C4-2B (cell line): ENCODE results near the gene DAAM1.

Source experiments
- H3K27ac ChIP-seq: fragments of 450-650 bp; 2 replicates; pipeline ENCODE4 v1.5.1; 2017
- ZFX ChIP-seq: fragments of 450-650 bp; IDR thresholded peaks from 2 replicates; pipeline ENCODE4 v1.6.1; 2017
- TF ChIP-seq, protein P1 (sequence below): fragments of 450-650 bp; conservative IDR thresholded peaks from 2 replicates; pipeline ENCODE4 v1.5.1; 2017; ENCODE audit warnings: mild to moderate bottlenecking

DAAM1 gene

DNA sequence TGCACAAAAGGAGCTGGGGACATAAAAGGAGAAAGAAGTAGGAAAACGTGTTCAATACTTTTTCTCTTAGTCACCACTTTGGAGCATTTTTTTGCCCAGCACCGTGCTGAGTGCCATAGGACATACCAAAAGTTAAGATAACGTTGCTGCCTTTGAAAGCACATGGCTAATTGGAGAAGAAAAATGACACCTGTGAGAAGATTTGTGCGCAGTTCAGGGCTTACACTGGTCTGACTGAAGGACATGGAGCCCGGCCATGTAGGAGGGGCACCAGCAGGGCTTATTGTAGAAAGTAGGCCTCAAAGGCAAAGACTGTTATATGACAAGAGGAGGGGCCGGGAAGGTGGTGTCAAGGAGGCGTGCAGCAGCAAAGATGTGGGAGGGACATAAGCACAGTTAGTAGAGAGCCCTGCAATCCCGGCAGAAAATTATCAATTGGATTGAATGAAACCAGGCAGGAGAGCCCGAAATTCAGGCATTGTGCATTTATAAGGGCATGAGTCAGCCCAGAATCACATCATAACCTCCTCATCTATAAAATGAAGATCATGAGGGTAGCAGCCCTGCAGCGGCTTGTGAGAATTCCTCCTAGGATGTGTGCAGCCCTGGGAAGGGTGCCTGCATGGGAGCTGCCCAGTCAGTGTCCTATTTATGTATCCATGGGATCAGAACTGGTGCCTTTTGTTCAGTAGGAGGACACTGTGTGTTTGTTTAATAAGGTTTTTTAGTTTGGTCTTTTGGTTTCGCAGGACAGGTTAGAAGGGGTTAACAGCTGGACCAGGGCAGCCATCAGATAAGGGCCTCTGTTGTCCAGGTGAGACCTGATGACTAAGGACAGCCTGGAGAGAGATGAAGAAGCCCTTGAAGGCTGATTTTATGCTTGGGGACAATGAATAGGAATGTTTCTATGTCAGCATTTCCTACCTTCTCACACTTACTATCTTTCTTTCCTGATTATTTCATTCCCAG is 154.3 kb downstream of the DAAM1 start:
- no peak for TF ChIP-seq ZFX
- TF ChIP-seq, protein P1, sequence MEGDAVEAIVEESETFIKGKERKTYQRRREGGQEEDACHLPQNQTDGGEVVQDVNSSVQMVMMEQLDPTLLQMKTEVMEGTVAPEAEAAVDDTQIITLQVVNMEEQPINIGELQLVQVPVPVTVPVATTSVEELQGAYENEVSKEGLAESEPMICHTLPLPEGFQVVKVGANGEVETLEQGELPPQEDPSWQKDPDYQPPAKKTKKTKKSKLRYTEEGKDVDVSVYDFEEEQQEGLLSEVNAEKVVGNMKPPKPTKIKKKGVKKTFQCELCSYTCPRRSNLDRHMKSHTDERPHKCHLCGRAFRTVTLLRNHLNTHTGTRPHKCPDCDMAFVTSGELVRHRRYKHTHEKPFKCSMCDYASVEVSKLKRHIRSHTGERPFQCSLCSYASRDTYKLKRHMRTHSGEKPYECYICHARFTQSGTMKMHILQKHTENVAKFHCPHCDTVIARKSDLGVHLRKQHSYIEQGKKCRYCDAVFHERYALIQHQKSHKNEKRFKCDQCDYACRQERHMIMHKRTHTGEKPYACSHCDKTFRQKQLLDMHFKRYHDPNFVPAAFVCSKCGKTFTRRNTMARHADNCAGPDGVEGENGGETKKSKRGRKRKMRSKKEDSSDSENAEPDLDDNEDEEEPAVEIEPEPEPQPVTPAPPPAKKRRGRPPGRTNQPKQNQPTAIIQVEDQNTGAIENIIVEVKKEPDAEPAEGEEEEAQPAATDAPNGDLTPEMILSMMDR = no peak
- H3K27ac ChIP-seq = no peak overlapping the region

DNA sequence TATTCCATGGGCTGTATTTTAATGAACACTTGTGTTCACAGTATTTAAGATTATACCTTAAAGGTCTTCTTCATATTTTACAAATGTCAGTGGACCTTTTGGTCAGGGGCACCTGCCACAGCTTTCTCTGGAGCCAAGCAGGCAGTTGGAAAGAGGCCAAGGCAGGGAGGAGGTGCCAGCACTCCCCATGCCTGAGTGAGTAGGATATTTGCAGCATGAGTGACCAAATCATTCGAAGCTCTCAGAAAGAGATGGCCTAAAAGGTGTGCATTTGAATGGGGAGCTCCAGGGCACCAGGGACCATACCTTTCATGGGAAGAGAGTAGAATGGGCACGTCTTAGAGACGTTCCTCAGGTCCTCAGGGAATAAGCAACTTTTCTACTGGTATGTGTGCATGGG is 155.1 kb downstream of the DAAM1 start:
- no peak for TF ChIP-seq ZFX
- TF ChIP-seq, protein P1 = no peak
- H3K27ac ChIP-seq = no peak overlapping the region

DNA sequence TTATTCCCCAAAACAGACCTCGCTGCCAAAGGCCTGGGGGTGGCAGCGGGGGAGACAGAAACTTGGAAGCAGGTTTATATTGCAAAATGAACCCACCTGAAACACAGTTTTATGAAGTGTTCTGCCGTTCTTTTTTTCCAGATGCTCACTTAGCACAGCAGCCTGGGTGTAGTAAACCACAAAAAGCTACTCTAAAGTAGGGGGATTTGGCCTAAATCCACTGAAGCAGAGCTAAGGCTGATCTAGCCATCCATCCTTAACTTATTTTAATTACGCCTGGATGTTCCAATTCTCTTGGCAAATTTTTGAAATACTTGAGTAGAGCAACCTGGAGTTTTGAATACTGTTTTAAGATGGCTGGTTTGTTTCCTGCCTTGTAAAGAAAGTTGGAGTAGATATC is 155.5 kb downstream of the DAAM1 start:
- no peak for TF ChIP-seq ZFX
- TF ChIP-seq, protein P1 = no peak
- no peak overlapping the region for H3K27ac ChIP-seq

DNA sequence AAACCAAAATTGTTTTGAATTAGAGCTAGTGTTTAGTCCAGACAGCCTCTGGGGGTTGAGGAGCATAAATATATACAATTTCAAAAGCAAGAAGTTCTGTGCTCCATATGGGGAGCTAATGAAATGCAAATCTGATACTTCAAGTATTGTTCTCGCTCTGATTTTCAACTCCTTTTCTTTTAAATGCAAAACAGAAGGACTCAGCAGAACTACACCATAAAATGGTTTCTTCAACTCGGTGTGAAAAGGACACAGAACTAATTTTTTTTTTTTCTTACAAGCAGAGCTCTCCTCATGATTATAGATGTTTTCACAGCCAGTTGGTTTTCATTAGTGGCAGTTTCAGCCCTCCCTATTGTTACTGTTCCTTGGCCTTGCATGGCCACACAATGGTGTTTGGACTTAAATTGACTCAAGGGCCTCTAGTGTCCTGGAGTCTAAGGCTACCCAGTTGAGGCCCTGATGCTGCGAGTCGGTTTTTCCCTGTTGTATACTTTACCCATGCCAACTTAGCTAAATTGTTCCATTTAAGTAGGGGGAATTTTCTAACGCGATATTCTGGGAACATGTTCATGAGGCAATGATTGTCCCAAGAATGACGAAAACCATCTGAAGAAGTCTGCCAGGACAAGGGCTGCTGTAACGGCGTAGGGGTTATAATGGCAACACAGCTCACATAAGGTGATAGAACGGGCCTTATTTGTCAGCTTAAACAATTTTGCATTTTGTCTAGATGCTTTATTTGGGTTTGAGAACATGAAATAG is 156.4 kb downstream of the DAAM1 start:
- H3K27ac ChIP-seq = no peak overlapping the region
- TF ChIP-seq ZFX = no peak
- TF ChIP-seq, protein P1 = no peak

DNA sequence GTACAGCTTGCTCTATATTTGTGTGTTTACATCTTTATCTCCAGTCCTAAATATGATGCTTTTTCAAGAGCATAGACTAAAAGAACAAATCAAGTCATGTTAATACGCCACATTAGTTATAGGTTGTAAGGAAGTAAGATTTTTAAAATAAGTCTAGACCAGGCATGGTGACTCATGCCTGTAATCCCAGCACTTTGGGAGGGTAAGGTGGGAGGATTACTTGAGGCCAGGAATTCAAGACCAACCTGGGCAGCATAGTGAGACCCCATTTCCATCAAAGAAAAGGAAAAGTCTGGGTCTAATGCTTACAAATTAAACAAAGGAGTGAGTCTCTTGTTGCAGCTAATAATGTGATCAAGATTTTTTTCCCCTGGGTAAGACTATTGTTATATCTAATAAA is 157.9 kb downstream of the DAAM1 start:
- no peak for TF ChIP-seq ZFX
- TF ChIP-seq, protein P1 = no peak
- no peak overlapping the region for H3K27ac ChIP-seq

DNA sequence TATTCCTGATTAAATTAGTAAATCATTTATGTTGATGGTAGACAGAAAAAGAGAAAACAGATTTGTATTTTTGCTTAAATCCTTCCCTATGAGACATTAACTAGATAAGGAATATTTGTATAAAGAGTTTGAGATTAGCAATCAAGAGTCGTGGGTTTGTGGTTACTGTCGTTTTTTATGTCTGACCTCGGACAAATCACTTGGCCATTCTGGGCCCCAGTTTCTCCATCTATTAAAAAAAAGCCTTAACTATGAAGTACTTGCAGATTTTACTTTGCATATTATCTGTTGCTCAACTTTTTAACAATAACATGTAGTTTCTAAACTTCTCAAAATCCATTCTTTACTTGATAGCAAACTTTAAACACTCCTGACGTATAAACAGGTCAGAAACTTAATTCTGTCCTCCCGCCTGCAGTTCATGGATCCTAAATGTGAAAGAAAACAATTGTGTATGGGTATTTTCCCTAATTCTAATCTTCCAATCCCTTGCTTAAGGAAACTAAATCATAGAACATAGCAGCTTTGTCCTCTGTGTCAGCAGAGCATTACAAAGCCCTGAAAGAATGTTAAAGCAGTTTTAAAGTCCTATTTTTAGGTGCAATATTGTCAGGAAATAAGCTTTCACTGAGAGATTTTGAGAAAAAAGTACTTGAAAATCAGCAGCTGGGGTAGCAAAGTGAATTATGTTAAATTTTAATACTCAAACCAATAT is 158.5 kb downstream of the DAAM1 start:
- no peak overlapping the region for H3K27ac ChIP-seq
- TF ChIP-seq, protein P1 = no peak
- no peak for TF ChIP-seq ZFX
